Measurements from ENCODE around the gene WHRN.

Gene WHRN

DNA sequence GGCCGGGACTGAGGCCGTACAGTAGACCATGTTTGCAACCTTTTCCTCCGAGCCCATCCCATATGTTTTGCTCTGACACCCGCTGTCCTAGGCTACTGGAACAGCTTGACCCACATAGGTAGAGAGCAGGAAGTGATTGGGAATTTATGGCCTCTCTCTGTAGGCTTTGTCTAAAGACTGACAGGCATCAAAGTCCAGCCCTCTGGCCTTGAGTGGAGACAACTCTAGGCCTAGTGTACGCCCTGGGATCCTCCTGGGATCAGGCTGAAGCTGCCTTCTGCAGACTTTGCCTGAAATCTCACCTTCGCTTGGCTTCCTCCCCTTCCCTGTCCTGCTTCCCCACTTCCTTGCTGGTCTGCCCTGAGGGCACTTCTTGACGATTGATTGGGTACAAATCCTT, 103.9 kb downstream of the WHRN start:
- DNase-seq (ENCODE audit: low read depth, low spot score), result no peak
- Histone ChIP-seq H3K27ac (peak overlapping the region; percentile 43; the same call in 1 of the 2 replicates), H3K36me3 (ENCODE audit: insufficient read depth, low read length) (no peaks in the 10 kb centered on the region; the same call in 1 of the 2 replicates), H3K9ac (ENCODE audit: insufficient read length) (no peak overlapping the region), H3K4me3 (no peak overlapping the region), H3K9me3 (ENCODE audit: low read depth, low read length) (no peaks in the 10 kb centered on the region)
- TF ChIP-seq POLR2AphosphoS5 (IDR thresholded peaks at IDR 0.05; ENCODE audit: borderline replicate concordance, low read depth, low read length) (no peak), EZH2 (IDR thresholded peaks at IDR 0.05) (no peak), FOXP2 (optimal IDR thresholded peaks at IDR 0.05; ENCODE audit: control extremely low read depth, extremely low read length, insufficient read depth) (no peak)

DNA sequence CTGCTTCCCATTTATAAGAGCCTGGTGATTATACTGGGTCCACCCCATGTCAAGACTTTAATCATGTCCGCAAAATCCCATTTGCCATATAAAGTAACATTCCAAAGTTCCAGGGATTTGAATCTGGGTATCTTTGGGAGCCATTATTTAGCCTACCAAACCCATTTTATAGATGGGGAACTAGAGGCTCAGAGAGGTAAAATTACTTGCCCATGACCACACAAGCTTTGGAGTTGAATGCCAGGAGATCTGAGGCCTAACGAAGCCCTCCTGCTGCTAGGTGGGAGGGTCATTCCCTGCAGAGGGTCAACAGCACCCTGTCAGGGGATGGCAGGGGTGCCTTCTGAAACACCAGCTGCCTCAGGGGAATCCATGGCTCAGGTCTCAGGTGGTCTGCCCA, 104.5 kb downstream of the WHRN start:
- no peak overlapping the region for H3K27ac ChIP-seq
- no peak for DNase-seq (ENCODE audit: low read depth, low spot score)
- H3K4me3 ChIP-seq, result no peak overlapping the region
- H3K9ac ChIP-seq (ENCODE audit: insufficient read length), result no peak overlapping the region
- H3K36me3 ChIP-seq (ENCODE audit: insufficient read depth, low read length), result no peaks in the 10 kb centered on the region; the same call in 1 of the 2 replicates
- TF ChIP-seq EZH2 (IDR thresholded peaks at IDR 0.05) (no peak), POLR2AphosphoS5 (IDR thresholded peaks at IDR 0.05; ENCODE audit: borderline replicate concordance, low read depth, low read length) (no peak), FOXP2 (optimal IDR thresholded peaks at IDR 0.05; ENCODE audit: control extremely low read depth, extremely low read length, insufficient read depth) (no peak)
- H3K9me3 ChIP-seq (ENCODE audit: low read depth, low read length), result no peaks in the 10 kb centered on the region

GRCh38 chr9:114400219-114400618, 105.1 kb downstream of the WHRN start:
- Histone ChIP-seq H3K9ac (ENCODE audit: insufficient read length) (no peak overlapping the region), H3K4me3 (no peak overlapping the region), H3K27ac (no peak overlapping the region), H3K36me3 (ENCODE audit: insufficient read depth, low read length) (peaks cover 1% of the 10 kb centered on the region; the same call in 1 of the 2 replicates), H3K9me3 (ENCODE audit: low read depth, low read length) (no peaks in the 10 kb centered on the region)
- no peak for DNase-seq (ENCODE audit: low read depth, low spot score)
- TF ChIP-seq FOXP2 (optimal IDR thresholded peaks at IDR 0.05; ENCODE audit: control extremely low read depth, extremely low read length, insufficient read depth) (no peak), POLR2AphosphoS5 (IDR thresholded peaks at IDR 0.05; ENCODE audit: borderline replicate concordance, low read depth, low read length) (no peak), EZH2 (IDR thresholded peaks at IDR 0.05) (no peak)

DNA sequence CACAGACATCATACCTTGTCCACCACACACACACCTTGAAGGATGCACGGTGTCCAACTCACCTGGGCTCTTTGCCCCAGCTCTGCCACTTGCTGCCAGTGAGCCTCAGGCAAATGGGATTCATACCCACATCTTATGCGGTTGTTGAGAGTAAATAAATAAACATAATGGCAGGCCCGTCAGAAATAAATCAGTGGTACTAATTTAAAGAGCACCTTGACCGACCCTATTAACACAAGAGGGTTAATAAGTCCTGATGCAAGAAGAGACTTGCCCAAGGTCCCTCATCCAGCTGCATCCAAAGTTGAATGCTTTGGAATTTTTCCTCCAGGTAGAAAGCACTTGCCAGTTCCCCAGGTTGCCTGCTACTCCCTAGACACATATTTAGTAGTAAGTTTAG, 105.9 kb downstream of the WHRN start:
- H3K27ac ChIP-seq, result no peak overlapping the region
- no peak overlapping the region for H3K9ac ChIP-seq (ENCODE audit: insufficient read length)
- TF ChIP-seq EZH2 (IDR thresholded peaks at IDR 0.05), result no peak
- TF ChIP-seq POLR2AphosphoS5 (IDR thresholded peaks at IDR 0.05; ENCODE audit: borderline replicate concordance, low read depth, low read length), result no peak
- no peaks in the 10 kb centered on the region for H3K9me3 ChIP-seq (ENCODE audit: low read depth, low read length)
- no peak for DNase-seq (ENCODE audit: low read depth, low spot score)
- no peak overlapping the region for H3K4me3 ChIP-seq
- H3K36me3 ChIP-seq (ENCODE audit: insufficient read depth, low read length), result peaks cover 10% of the 10 kb centered on the region; the same call in 1 of the 2 replicates

GRCh38 chr9:114397848-114398605, 107.2 kb downstream of the WHRN start:
- no peak for TF ChIP-seq EZH2 (IDR thresholded peaks at IDR 0.05)
- TF ChIP-seq POLR2AphosphoS5 (IDR thresholded peaks at IDR 0.05; ENCODE audit: borderline replicate concordance, low read depth, low read length), result peak; percentile 30; the same call in 1 of the 2 replicates
- no peak for TF ChIP-seq FOXP2 (optimal IDR thresholded peaks at IDR 0.05; ENCODE audit: control extremely low read depth, extremely low read length, insufficient read depth)
- DNase-seq (ENCODE audit: low read depth, low spot score), result peak; percentile 62
- Histone ChIP-seq H3K4me3 (peak overlapping the region; percentile 85), H3K36me3 (ENCODE audit: insufficient read depth, low read length) (peaks cover 11% of the 10 kb centered on the region; the same call in 1 of the 2 replicates), H3K9ac (ENCODE audit: insufficient read length) (peak overlapping the region; percentile 75), H3K9me3 (ENCODE audit: low read depth, low read length) (no peaks in the 10 kb centered on the region), H3K27ac (peak overlapping the region; percentile 57; the same call in 1 of the 2 replicates)

DNA sequence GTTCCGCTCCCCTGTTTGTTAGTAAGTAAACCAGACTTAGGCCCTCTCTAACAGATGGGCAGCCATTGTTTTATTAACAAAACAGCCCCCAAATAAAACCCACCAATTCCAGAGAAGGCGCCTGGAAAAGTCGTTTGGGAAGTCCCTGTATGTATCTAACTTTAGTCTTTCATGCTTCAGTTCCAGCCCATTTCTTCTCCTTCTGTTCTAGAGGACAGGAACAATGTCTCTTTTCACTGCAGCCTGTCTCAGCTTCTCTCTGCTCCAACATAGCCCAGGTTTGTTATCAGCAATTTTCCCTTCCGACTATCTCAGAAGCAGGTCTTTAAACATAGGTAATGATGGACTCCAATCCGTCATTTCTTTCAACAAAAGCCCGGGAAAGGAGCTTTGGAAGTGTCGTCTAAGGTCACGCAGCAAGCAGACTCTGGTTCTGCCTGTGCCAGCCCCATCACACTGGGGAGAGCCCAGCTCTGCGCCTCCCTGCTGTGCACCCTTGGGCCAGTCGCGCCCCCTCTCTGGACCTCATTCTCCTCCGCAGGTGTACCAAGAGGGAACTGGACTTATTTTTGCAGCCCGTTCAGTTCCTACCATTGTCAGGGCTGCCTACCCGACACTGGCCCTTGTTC, 107.9 kb downstream of the WHRN start:
- Histone ChIP-seq H3K9me3 (ENCODE audit: low read depth, low read length) (no peaks in the 10 kb centered on the region), H3K4me3 (peak overlapping the region; percentile 85), H3K9ac (ENCODE audit: insufficient read length) (peak overlapping the region; percentile 65), H3K27ac (peak overlapping the region; percentile 57; the same call in 1 of the 2 replicates), H3K36me3 (ENCODE audit: insufficient read depth, low read length) (peaks cover 11% of the 10 kb centered on the region; the same call in 1 of the 2 replicates)
- TF ChIP-seq POLR2AphosphoS5 (IDR thresholded peaks at IDR 0.05; ENCODE audit: borderline replicate concordance, low read depth, low read length) (no peak), EZH2 (IDR thresholded peaks at IDR 0.05) (no peak), FOXP2 (optimal IDR thresholded peaks at IDR 0.05; ENCODE audit: control extremely low read depth, extremely low read length, insufficient read depth) (no peak)
- DNase-seq (ENCODE audit: low read depth, low spot score), result no peak

DNA sequence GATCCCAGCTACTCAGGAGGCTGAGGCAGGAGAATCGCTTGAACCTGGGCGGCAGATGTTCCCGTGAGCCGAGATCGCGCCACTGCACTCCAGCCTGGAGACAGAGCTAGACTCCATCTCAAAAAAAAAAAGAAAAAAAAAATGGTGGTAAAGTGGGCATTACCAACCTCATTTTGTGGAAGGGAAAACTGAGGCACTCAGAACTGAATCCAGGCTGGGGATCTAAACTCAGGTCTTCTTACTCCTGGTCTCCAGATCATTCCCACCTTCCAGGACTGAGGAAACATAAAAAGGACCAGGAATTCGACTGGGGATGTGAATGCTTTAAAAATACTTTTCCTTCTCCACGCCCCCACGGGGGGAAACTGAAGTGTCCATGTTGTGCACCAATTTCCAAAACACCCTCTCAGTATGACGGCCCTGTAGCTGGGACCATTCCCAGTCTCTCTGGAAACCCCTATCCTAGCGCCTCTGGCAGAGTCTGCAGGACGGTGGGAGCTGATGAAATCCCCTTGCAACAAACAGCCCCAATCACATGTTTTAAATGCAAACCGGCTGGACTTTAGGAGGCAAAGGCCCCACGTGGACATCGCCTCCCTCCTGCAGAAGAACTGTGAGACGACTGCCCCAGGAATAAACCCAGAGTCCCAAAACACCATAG, 108.6 kb downstream of the WHRN start:
- peak overlapping the region; percentile 65 for H3K9ac ChIP-seq (ENCODE audit: insufficient read length)
- peak overlapping the region; percentile 85 for H3K4me3 ChIP-seq
- no peak for TF ChIP-seq POLR2AphosphoS5 (IDR thresholded peaks at IDR 0.05; ENCODE audit: borderline replicate concordance, low read depth, low read length)
- no peak for DNase-seq (ENCODE audit: low read depth, low spot score)
- no peaks in the 10 kb centered on the region for H3K9me3 ChIP-seq (ENCODE audit: low read depth, low read length)
- H3K36me3 ChIP-seq (ENCODE audit: insufficient read depth, low read length), result peaks cover 11% of the 10 kb centered on the region; the same call in 1 of the 2 replicates
- H3K27ac ChIP-seq, result peak overlapping the region; percentile 57; the same call in 1 of the 2 replicates

DNA sequence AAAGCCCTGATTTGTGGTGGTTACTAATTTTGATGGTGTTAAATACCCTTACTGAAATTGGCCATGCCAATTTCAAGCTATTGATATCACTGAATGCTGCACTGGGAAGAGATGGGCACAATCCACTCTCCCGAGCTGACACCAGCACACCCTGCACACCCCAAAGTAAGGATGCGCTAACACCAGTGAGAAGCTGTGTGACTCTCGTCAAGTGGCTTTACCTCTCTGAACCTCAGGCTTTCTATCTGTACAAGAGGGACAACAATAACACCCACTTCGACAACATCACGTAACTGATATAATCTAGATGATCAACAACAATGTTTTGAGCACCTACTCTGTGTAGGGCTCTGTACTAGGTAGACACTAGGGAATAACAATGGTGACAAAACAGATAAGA, 109.5 kb downstream of the WHRN start:
- peak overlapping the region; percentile 20; the same call in 1 of the 2 replicates for H3K27ac ChIP-seq
- peak overlapping the region; percentile 12 for H3K9ac ChIP-seq (ENCODE audit: insufficient read length)
- TF ChIP-seq FOXP2 (optimal IDR thresholded peaks at IDR 0.05; ENCODE audit: control extremely low read depth, extremely low read length, insufficient read depth) (no peak), POLR2AphosphoS5 (IDR thresholded peaks at IDR 0.05; ENCODE audit: borderline replicate concordance, low read depth, low read length) (no peak), EZH2 (IDR thresholded peaks at IDR 0.05) (no peak)
- H3K36me3 ChIP-seq (ENCODE audit: insufficient read depth, low read length), result peaks cover 11% of the 10 kb centered on the region; the same call in 1 of the 2 replicates
- no peaks in the 10 kb centered on the region for H3K9me3 ChIP-seq (ENCODE audit: low read depth, low read length)
- no peak overlapping the region for H3K4me3 ChIP-seq
- no peak for DNase-seq (ENCODE audit: low read depth, low spot score)

All from SK-N-MC (cell line).